Measurements from ENCODE around the gene CCR2.

DNA sequence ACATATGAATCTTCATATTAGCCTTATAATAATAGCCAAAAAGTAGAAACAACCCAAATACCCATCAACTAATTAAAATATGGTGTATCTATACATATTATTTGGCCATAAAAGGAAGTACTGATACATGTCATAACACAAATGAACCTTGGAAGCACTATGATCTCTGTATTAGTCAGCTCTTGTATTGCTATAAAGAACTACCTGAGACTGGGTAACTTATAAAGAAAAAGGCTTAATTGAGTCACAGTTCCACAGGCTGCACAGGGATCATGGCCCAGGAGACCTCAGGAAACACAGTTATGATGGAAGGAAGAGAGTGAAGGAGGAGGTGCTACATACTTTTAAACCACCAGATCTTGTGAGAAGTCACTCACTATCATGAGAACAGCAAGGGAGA is 16.0 kb upstream of the CCR2 start:
- TF ChIP-seq POLR2A (IDR thresholded peaks at IDR 0.05; ENCODE audit: low read length), result no peak
- TF ChIP-seq GATA1 (IDR thresholded peaks at IDR 0.05; ENCODE audit: low read depth, low read length), result no peak
